ENCODE measurements around the gene JPH3.
"Not testable (repeated sequence)": the region's sequence is repeated elsewhere in the genome, so short reads cannot be mapped to it uniquely, and the experiment has no call there.

Gene JPH3

GRCh38 chr16:87700406-87701077 is 98.2 kb downstream of the JPH3 start:
- DNase-seq, result no peak

GRCh38 chr16:87701078-87701460 is 98.8 kb downstream of the JPH3 start:
- no peak for DNase-seq

GRCh38 chr16:87701505-87701921 is 99.2 kb downstream of the JPH3 start:
- DNase-seq, result no peak

GRCh38 chr16:87702325-87702811 is 100.1 kb downstream of the JPH3 start:
- no peak for DNase-seq

- DNase-seq, result no peak
These were observed 100.8 kb downstream of the JPH3 start for GRCh38 chr16:87703071-87703470.

- DNase-seq, result no peak
These were observed 101.6 kb downstream of the JPH3 start for GRCh38 chr16:87703835-87704375.

- no peak for DNase-seq
These were observed 102.5 kb downstream of the JPH3 start for GRCh38 chr16:87704754-87705353.

- no peak for DNase-seq
These were observed 103.5 kb downstream of the JPH3 start for GRCh38 chr16:87705771-87706277.

GRCh38 chr16:87706278-87707000 is 104.1 kb downstream of the JPH3 start:
- no peak for DNase-seq

- DNase-seq, result no peak
These were observed 104.8 kb downstream of the JPH3 start for GRCh38 chr16:87707097-87707496.

GRCh38 chr16:87707714-87708580 is 105.6 kb downstream of the JPH3 start:
- no peak for DNase-seq

- no peak for DNase-seq
These were observed 106.8 kb downstream of the JPH3 start for GRCh38 chr16:87708881-87709638.

GRCh38 chr16:87709677-87710076 is 107.4 kb downstream of the JPH3 start:
- DNase-seq, result no peak

- DNase-seq, result no peak
These were observed 108.6 kb downstream of the JPH3 start for GRCh38 chr16:87710887-87711286.

- DNase-seq, result no peak
These were observed 110.0 kb downstream of the JPH3 start for GRCh38 chr16:87712184-87712762.

- DNase-seq, result no peak
These were observed 111.3 kb downstream of the JPH3 start for GRCh38 chr16:87713451-87714229.

GRCh38 chr16:87715231-87715630 is 112.9 kb downstream of the JPH3 start:
- DNase-seq, result no peak

- DNase-seq, result no peak
These were observed 113.3 kb downstream of the JPH3 start for GRCh38 chr16:87715658-87716057.

GRCh38 chr16:87718831-87719230 is 116.5 kb downstream of the JPH3 start:
- not testable (repeated sequence) for DNase-seq

GRCh38 chr16:87720446-87720845 is 118.1 kb downstream of the JPH3 start:
- no peak for DNase-seq

All from NCI-H446 (cell line).